GM12801 (cell line): Measurements from ENCODE around the gene CRB3.

Source experiments
- TF ChIP-seq, protein P1 (sequence below): IDR thresholded peaks from one replicate; pipeline ENCODE4 v1.5.1; 2011; ENCODE audit warnings: control low read depth; ENCODE audit not compliant: insufficient read length; ENCODE audit errors: extremely low read depth

CRB3 gene

GRCh38 chr19:6482343-6482686 is 18.2 kb downstream of the CRB3 start:
- TF ChIP-seq, protein P1, sequence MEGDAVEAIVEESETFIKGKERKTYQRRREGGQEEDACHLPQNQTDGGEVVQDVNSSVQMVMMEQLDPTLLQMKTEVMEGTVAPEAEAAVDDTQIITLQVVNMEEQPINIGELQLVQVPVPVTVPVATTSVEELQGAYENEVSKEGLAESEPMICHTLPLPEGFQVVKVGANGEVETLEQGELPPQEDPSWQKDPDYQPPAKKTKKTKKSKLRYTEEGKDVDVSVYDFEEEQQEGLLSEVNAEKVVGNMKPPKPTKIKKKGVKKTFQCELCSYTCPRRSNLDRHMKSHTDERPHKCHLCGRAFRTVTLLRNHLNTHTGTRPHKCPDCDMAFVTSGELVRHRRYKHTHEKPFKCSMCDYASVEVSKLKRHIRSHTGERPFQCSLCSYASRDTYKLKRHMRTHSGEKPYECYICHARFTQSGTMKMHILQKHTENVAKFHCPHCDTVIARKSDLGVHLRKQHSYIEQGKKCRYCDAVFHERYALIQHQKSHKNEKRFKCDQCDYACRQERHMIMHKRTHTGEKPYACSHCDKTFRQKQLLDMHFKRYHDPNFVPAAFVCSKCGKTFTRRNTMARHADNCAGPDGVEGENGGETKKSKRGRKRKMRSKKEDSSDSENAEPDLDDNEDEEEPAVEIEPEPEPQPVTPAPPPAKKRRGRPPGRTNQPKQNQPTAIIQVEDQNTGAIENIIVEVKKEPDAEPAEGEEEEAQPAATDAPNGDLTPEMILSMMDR: no peak

- TF ChIP-seq, protein P1: no peak
Observed at GRCh38 chr19:6483235-6483634, 19.2 kb downstream of the CRB3 start.

- TF ChIP-seq, protein P1: no peak
Observed at GRCh38 chr19:6484230-6484629, 20.2 kb downstream of the CRB3 start.

DNA sequence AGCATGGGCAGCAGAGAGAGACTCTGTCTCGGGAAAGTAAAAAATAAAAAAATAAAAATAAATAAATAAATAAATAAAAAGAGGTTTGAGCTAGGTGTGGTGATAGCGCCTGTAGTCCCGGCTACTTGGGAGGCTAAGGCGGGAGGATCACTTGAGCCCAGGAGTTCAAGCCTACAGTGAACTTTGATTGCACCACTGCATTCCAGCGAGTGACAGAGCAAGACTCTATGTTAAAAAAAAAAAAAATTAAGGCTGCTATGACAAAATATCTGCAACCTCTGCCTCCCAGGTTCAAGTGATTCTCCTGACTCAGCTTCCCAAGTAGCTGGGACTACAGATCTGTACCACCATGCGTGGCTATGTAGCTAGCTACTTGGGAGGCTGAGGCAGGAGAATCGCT is 20.8 kb downstream of the CRB3 start:
- TF ChIP-seq, protein P1: no peak

GRCh38 chr19:6489278-6490061 is 25.4 kb downstream of the CRB3 start:
- TF ChIP-seq, protein P1: no peak

DNA sequence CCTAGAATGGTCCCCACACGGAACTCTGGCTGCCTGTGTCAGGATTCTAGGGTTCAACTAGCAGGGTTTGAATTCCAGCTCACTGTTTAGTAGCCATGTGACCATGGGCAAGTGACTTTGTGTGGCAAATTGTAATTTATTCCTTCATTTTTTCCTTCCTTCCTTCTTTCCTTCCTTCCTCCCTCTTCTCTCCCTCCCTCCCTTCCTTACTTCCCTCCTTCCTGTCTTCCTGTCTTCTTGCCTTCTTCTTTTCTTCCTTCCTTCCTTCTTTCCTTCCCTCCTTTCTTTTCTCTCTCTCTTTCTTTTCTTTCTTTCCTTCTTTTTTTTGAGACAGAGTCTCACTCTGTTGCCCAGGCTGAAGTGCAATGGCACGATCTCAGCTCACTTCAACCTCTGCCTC is 26.1 kb downstream of the CRB3 start:
- TF ChIP-seq, protein P1: no peak

DNA sequence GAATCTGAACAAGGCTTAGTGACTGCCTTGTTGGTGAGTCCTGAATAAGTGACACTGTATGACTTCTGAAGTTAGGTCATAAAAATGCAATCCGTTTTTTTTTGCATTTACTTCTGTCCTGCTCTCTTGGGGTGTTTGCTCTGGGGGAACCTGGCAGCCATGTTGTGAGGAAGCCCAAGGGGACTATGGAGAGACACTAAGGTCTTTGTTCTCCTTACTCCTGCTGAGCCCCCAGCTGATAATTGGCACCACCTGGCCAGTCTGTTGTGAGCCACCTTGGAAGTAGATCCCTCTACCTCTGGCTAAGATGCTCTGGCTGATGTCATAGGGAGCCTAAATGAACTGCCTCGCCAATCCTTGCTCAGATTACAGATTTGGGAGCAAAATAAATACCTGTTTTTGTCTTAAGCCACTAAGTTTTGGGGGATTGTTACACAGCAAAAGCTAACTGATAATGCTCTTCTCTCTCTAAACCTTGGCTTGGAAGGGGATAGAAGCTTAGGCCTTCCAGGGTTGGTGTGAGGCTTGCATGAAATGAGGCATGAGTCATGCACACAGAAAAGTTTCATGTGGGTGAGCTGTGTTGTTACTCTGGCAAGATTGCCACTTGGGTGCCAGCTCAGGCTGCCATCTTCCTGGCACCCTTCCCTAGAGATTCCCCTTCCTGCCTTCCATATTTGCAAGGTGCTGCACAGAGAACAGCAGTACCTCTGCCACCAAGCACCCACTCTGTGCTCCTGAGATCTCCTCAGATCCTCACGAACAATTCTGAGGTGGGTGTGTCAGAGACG is 27.9 kb downstream of the CRB3 start:
- TF ChIP-seq, protein P1: no peak
